GM23338 (cell line): Measurements from ENCODE around the gene CCNY. TPM values are rescaled to one million over a fixed set of nuclear protein-coding genes. Genes with fewer than 3 reads are reported as not detected.
A peak's percentile ranks its signal among the peaks of the same experiment; 100 is the strongest.

ENCODE experiments used
- ATAC-seq: fragments of 200-7000 bp; cut with Tn5 transposase; 3 replicates; pipeline ENCODE4 v1.9.1; 2020
- DNase-seq: peaks from one replicate; pipeline ENCODE4 v3.0.0-alpha.2; 2015; ENCODE audit warnings: low spot score
- H2AFZ ChIP-seq: fragments of 200-600 bp; sonication (generic); 2 replicates; pipeline ENCODE4 v1.8.0; 2016; ENCODE audit warnings: antibody characterized with exemption, mild to moderate bottlenecking, moderate library complexity
- H3F3A ChIP-seq: fragments of 200-600 bp; sonication (generic); replicated peaks from 2 replicates; pipeline ENCODE4 v1.8.0; 2017; ENCODE audit warnings: antibody characterized with exemption, mixed run types, low read depth
- H3K27ac ChIP-seq: fragments of 200-600 bp; sonication (generic); 2 replicates; pipeline ENCODE4 v1.6.1; 2016; ENCODE audit warnings: low read depth
- H3K27me3 ChIP-seq: fragments of 200-600 bp; sonication (generic); 2 replicates; pipeline ENCODE4 v1.8.0; 2016; ENCODE audit warnings: mild to moderate bottlenecking, mixed run types, moderate library complexity; ENCODE audit not compliant: insufficient read depth
- H3K36me3 ChIP-seq: fragments of 200-600 bp; sonication (generic); 2 replicates; pipeline ENCODE4 v1.8.0; 2016; ENCODE audit warnings: mild to moderate bottlenecking; ENCODE audit not compliant: insufficient read depth
- H3K4me1 ChIP-seq: fragments of 200-600 bp; sonication (generic); 2 replicates; pipeline ENCODE4 v1.8.0; 2016; ENCODE audit warnings: mild to moderate bottlenecking, moderate library complexity; ENCODE audit not compliant: insufficient read depth
- H3K4me2 ChIP-seq: fragments of 200-600 bp; sonication (generic); 2 replicates; pipeline ENCODE4 v1.7.1; 2017; ENCODE audit warnings: mixed run types
- H3K4me3 ChIP-seq: fragments of 200-600 bp; sonication (generic); 2 replicates; pipeline ENCODE4 v1.6.1; 2016; ENCODE audit warnings: mixed run types
- H3K79me2 ChIP-seq: fragments of 200-600 bp; sonication (generic); replicated peaks from 2 replicates; pipeline ENCODE4 v1.8.0; 2017; ENCODE audit warnings: mild to moderate bottlenecking; ENCODE audit not compliant: insufficient read depth
- H3K9me2 ChIP-seq: fragments of 200-600 bp; sonication (generic); 2 replicates; pipeline ENCODE4 v1.8.0; 2017; ENCODE audit not compliant: insufficient read depth
- H4K20me1 ChIP-seq: fragments of 200-600 bp; sonication (generic); replicated peaks from 2 replicates; pipeline ENCODE4 v1.8.0; 2017; ENCODE audit warnings: mild to moderate bottlenecking; ENCODE audit not compliant: insufficient read depth
- H3K27ac Mint-ChIP-seq: 2 replicates; pipeline ENCODE4 v1.8.0; 2020; ENCODE audit warnings: inconsistent platforms, mild to moderate bottlenecking, moderate library complexity, mixed read lengths
- H3K27me3 Mint-ChIP-seq: 3 replicates; pipeline ENCODE4 v1.8.0; 2022; ENCODE audit warnings: low read depth, mild to moderate bottlenecking, moderate library complexity, mixed read lengths, inconsistent platforms; ENCODE audit not compliant: insufficient read depth, poor library complexity
- H3K36me3 Mint-ChIP-seq: 3 replicates; pipeline ENCODE4 v1.8.0; 2021; ENCODE audit warnings: low read depth, mild to moderate bottlenecking, inconsistent platforms, moderate library complexity, mixed read lengths
- H3K4me1 Mint-ChIP-seq: 3 replicates; pipeline ENCODE4 v1.8.0; 2020; ENCODE audit warnings: mild to moderate bottlenecking, inconsistent platforms, mixed read lengths
- H3K4me3 Mint-ChIP-seq: 3 replicates; pipeline ENCODE4 v1.8.0; 2021; ENCODE audit warnings: moderate library complexity, mild to moderate bottlenecking, inconsistent platforms, mixed read lengths
- H3K9me3 Mint-ChIP-seq: 3 replicates; pipeline ENCODE4 v1.8.0; 2020; ENCODE audit warnings: moderate library complexity, mild to moderate bottlenecking, inconsistent platforms, mixed read lengths
- CREB1 ChIP-seq: fragments of 250-450 bp; sonication (Bioruptor Pico); IDR thresholded peaks from 2 replicates; pipeline ENCODE4 v1.5.0; 2020; ENCODE audit warnings: low read depth, mild to moderate bottlenecking, moderate library complexity
- CTCF ChIP-seq, 2 experiments: fragments of 200-600 bp in 1 of 2; sonication (generic) in 1 of 2; conservative IDR thresholded peaks; 2 replicates each; pipeline versions ENCODE4 v1.5.1 to v1.6.1; 2016 to 2017; ENCODE audit warnings: antibody characterized with exemption in 2 of 2, low read depth in 2 of 2, mild to moderate bottlenecking in 2 of 2, moderate library complexity in 1 of 2
- EZH2phosphoT487 ChIP-seq: fragments of 200-600 bp; sonication (generic); IDR thresholded peaks from one replicate; pipeline ENCODE4 v1.8.1; 2018; ENCODE audit warnings: antibody characterized with exemption; ENCODE audit not compliant: unreplicated experiment
- ZNF462 ChIP-seq: fragments of 250-450 bp; sonication (Bioruptor Pico); IDR thresholded peaks from 2 replicates; pipeline ENCODE4 v1.5.0; 2020; ENCODE audit warnings: mild to moderate bottlenecking, moderate library complexity
- polyA plus RNA-seq: library from polyadenylated mRNA; unstranded; fragments of >200 nt; fragmentation: Nextera tagmentation; extraction: Ambion mirVana; gene quantifications from 2 replicates; pipeline ENCODE4 v1.2.1, GENCODE V29; 2016
- total RNA-seq: library from RNA; depleted of rRNA; stranded (reverse); fragments of >200 nt; shearing (Covaris generic); gene quantifications from 2 replicates; pipeline ENCODE4 v1.2.3, GENCODE V29; 2014

The CCNY gene
- total and polyA plus RNA-seq, 2 experiments from 2014 or later = 14.2 to 29.0 TPM

- H3K4me2 ChIP-seq = no peak overlapping the region
- no peak overlapping the region for H3K27ac ChIP-seq
- Mint-ChIP-seq H3K36me3 (peaks cover 11% of the 10 kb centered on the region), H3K9me3 (peaks cover 24% of the 10 kb centered on the region), H3K27ac (no peak overlapping the region), H3K4me1 (peaks cover 26% of the 10 kb centered on the region), H3K27me3 (peaks cover 5% of the 10 kb centered on the region), H3K4me3 (no peak overlapping the region)
- H3K36me3 ChIP-seq = no peaks in the 10 kb centered on the region
- TF ChIP-seq CTCF (conservative IDR thresholded peaks at IDR 0.05; ENCODE audit: low read depth in 2 of 2) (peak; percentile 58 to 66), CREB1 (CRISPR knock-in tag) (no peak)
- H3K79me2 ChIP-seq = no peaks in the 10 kb centered on the region
- ATAC-seq (no peak), DNase-seq (peak; percentile 44)
- peaks cover 3% of the 10 kb centered on the region for H3F3A ChIP-seq
- H3K4me3 ChIP-seq = no peak overlapping the region
- no peaks in the 10 kb centered on the region for H3K27me3 ChIP-seq
- H3K9me2 ChIP-seq = peaks cover 4% of the 10 kb centered on the region; the same call in 1 of the 2 replicates
- no peaks in the 10 kb centered on the region for H4K20me1 ChIP-seq
- peaks cover 14% of the 10 kb centered on the region; the same call in 1 of the 2 replicates for H3K4me1 ChIP-seq
- no peak overlapping the region for H2AFZ ChIP-seq
Observed at GRCh38 chr10:35598379-35598778, 262.1 kb downstream of the CCNY start.

- peak; percentile 47 for DNase-seq
- H3K4me3 Mint-ChIP-seq = no peak overlapping the region
- H3K4me2 ChIP-seq = no peak overlapping the region
- H3K79me2 ChIP-seq = no peaks in the 10 kb centered on the region
- no peaks in the 10 kb centered on the region; the same call in 1 of the 2 replicates for H3K9me2 ChIP-seq
- H3K4me1 ChIP-seq = peaks cover 7% of the 10 kb centered on the region; the same call in 1 of the 2 replicates
- H3K4me1 Mint-ChIP-seq = peaks cover 9% of the 10 kb centered on the region; the same call in 2 of the 3 replicates
- no peak overlapping the region for H2AFZ ChIP-seq
- no peaks in the 10 kb centered on the region for H3K36me3 ChIP-seq
- H3K27me3 Mint-ChIP-seq = peaks cover 5% of the 10 kb centered on the region
- H3K36me3 Mint-ChIP-seq = peaks cover 6% of the 10 kb centered on the region; the same call in 2 of the 3 replicates
- H4K20me1 ChIP-seq = no peaks in the 10 kb centered on the region
- no peak overlapping the region for H3K4me3 ChIP-seq
- H3K27me3 ChIP-seq = no peaks in the 10 kb centered on the region
- no peak for ATAC-seq
- H3K27ac Mint-ChIP-seq = no peak overlapping the region
- H3K27ac ChIP-seq = no peak overlapping the region
- no peaks in the 10 kb centered on the region for H3F3A ChIP-seq
- peaks cover 16% of the 10 kb centered on the region for H3K9me3 Mint-ChIP-seq
- TF ChIP-seq EZH2phosphoT487 (no peak), ZNF462 (CRISPR knock-in tag) (no peak), CTCF (conservative IDR thresholded peaks at IDR 0.05; ENCODE audit: low read depth in 2 of 2) (peak; percentile 51 to 62)
Observed at GRCh38 chr10:35600193-35600592, 263.9 kb downstream of the CCNY start.
